SK-N-SH (cell line): ENCODE results near the gene LARGE1. TPM values are rescaled to one million over a fixed set of nuclear protein-coding genes. Genes with fewer than 3 reads are reported as not detected.

Experiments
- CTCF ChIA-PET: fragments of 300-600, 350-600 bp; formaldehyde crosslinking; extraction: SDS; loops from one replicate; lab custom pipeline; 2021; lab: Yijun Ruan, JAX
- POLR2A ChIA-PET: fragments of 350-600 bp; sonication (Branson Sonifier 250); formaldehyde crosslinking; extraction: SDS; loops from one replicate; lab custom pipeline; 2020; ENCODE audit warnings: antibody characterized with exemption, inconsistent platforms; lab: Yijun Ruan, JAX
- DNase-seq: peaks from one replicate; pipeline ENCODE4 v3.0.0; 2012
- H2AFZ ChIP-seq: fragments of 200-600 bp; sonication (generic); 2 replicates; pipeline ENCODE4 v1.8.1; 2016; ENCODE audit warnings: antibody characterized with exemption, mild to moderate bottlenecking, low read depth
- H3F3A ChIP-seq: fragments of 200-600 bp; sonication (generic); replicated peaks from 2 replicates; pipeline ENCODE3; 2016; ENCODE audit warnings: antibody characterized with exemption, mild to moderate bottlenecking; ENCODE audit not compliant: insufficient read depth
- H3K27ac ChIP-seq, 2 experiments: fragments of 200-500 bp in 1 of 2; fragments of 200-600 bp in 1 of 2; sonication (Bioruptor generic) in 1 of 2; sonication (generic), shearing (Covaris generic) in 1 of 2; 2 replicates each; pipeline versions ENCODE4 v1.5.1 to v1.6.1; 2014 to 2016; ENCODE audit warnings: low read depth in 2 of 2, inconsistent platforms in 1 of 2, low read length in 1 of 2, mild to moderate bottlenecking in 1 of 2, mixed read lengths in 1 of 2
- H3K27me3 ChIP-seq: fragments of 200-600 bp; sonication (generic), shearing (Covaris generic); 2 replicates; pipeline ENCODE4 v1.6.1; 2016; ENCODE audit warnings: mixed run types; ENCODE audit not compliant: insufficient read depth
- H3K36me3 ChIP-seq, 2 experiments: fragments of 200-500 bp in 1 of 2; fragments of 200-600 bp in 1 of 2; sonication (Bioruptor generic) in 1 of 2; sonication (generic) in 1 of 2; replicated peaks in 1 of 2; 2 replicates each; pipeline versions ENCODE3 to v1.5.1; 2014 to 2016; ENCODE audit warnings: low read length in 1 of 2, mild to moderate bottlenecking in 1 of 2; ENCODE audit not compliant: insufficient read depth in 2 of 2, control insufficient read depth in 1 of 2
- H3K4me1 ChIP-seq, 2 experiments: fragments of 200-500 bp in 1 of 2; fragments of 200-600 bp in 1 of 2; sonication (Bioruptor generic) in 1 of 2; sonication (generic), shearing (Covaris generic) in 1 of 2; 2 replicates each; pipeline versions ENCODE4 v1.5.1 to v1.6.1; 2014 to 2016; ENCODE audit warnings: low read depth in 1 of 2, low read length in 1 of 2, mixed run types in 1 of 2; ENCODE audit not compliant: insufficient read depth in 2 of 2, control insufficient read depth in 1 of 2
- H3K4me2 ChIP-seq: fragments of 200-600 bp; sonication (generic), shearing (Covaris generic); 2 replicates; pipeline ENCODE4 v1.6.1; 2017; ENCODE audit warnings: mixed run types
- H3K4me3 ChIP-seq, 2 experiments: fragments of 200-500 bp in 1 of 2; fragments of 200-600 bp in 1 of 2; sonication (Bioruptor generic) in 1 of 2; sonication (generic), shearing (Covaris generic) in 1 of 2; 2 replicates each; pipeline versions ENCODE4 v1.5.1 to v1.8.1; 2014 to 2016; ENCODE audit warnings: low read depth in 2 of 2, inconsistent platforms in 1 of 2, low read length in 1 of 2, mild to moderate bottlenecking in 1 of 2, mixed read lengths in 1 of 2, moderate library complexity in 1 of 2
- H3K79me2 ChIP-seq: fragments of 200-600 bp; sonication (generic); 2 replicates; pipeline ENCODE4 v1.8.1; 2017; ENCODE audit warnings: mild to moderate bottlenecking; ENCODE audit not compliant: insufficient read depth
- H3K9ac ChIP-seq: fragments of 200-600 bp; sonication (generic); 2 replicates; pipeline ENCODE4 v1.6.1; 2017; ENCODE audit warnings: mixed run types
- H3K9me2 ChIP-seq: fragments of 200-600 bp; sonication (generic); 2 replicates; pipeline ENCODE4 v1.6.1; 2017; ENCODE audit warnings: mixed run types
- H3K9me3 ChIP-seq: fragments of 200-600 bp; sonication (generic); 2 replicates; pipeline ENCODE4 v1.6.1; 2017; ENCODE audit warnings: mixed run types, mild to moderate bottlenecking, moderate library complexity
- H4K20me1 ChIP-seq: fragments of 200-600 bp; sonication (generic); 2 replicates; pipeline ENCODE4 v1.6.1; 2017; ENCODE audit warnings: mild to moderate bottlenecking, mixed run types; ENCODE audit not compliant: insufficient read depth
- CTCF ChIP-seq: fragments of 200-600 bp; sonication (generic); IDR thresholded peaks from 2 replicates; pipeline ENCODE4 v1.6.1; 2017; ENCODE audit warnings: antibody characterized with exemption, mild to moderate bottlenecking, moderate library complexity
- JUND ChIP-seq: IDR thresholded peaks from 2 replicates; pipeline ENCODE4 v1.4.0; 2012
- MEF2A ChIP-seq: IDR thresholded peaks from 2 replicates; pipeline ENCODE4 v1.4.0; 2012; ENCODE audit warnings: low read depth, borderline replicate concordance
- MXI1 ChIP-seq: IDR thresholded peaks from 2 replicates; pipeline ENCODE4 v1.6.1; 2012; ENCODE audit warnings: mild to moderate bottlenecking, low read depth, low read length, improper control_type of control experiment
- NFIC ChIP-seq: IDR thresholded peaks from 2 replicates; pipeline ENCODE4 v1.4.0; 2012; ENCODE audit warnings: borderline replicate concordance
- PBX3 ChIP-seq: IDR thresholded peaks from 2 replicates; pipeline ENCODE4; 2012
- POLR2AphosphoS5 ChIP-seq: IDR thresholded peaks from 2 replicates; pipeline ENCODE4 v1.6.1; 2012; ENCODE audit warnings: low read depth, low read length
- RAD21 ChIP-seq: IDR thresholded peaks from 2 replicates; pipeline ENCODE4 v1.6.1; 2012; ENCODE audit warnings: mild to moderate bottlenecking, low read length
- SIN3A ChIP-seq: IDR thresholded peaks from 2 replicates; pipeline ENCODE4 v1.6.1; 2012; ENCODE audit warnings: low read depth, mild to moderate bottlenecking, low read length, moderate library complexity, borderline replicate concordance
- SMC3 ChIP-seq: IDR thresholded peaks from 2 replicates; pipeline ENCODE4 v1.6.1; 2012; ENCODE audit warnings: low read depth, low read length, improper control_type of control experiment
- TAF1 ChIP-seq: IDR thresholded peaks from 2 replicates; pipeline ENCODE4 v1.6.1; 2012; ENCODE audit warnings: low read depth, mild to moderate bottlenecking, low read length, moderate library complexity, borderline replicate concordance
- whole genome bisulfite sequencing: methylation state at CpG from one replicate; pipeline ENCODE4 v1.1.6; 2017; ENCODE audit warnings: low lambda C conversion rate; 5-methylcytosine and 5-hydroxymethylcytosine counted together
- polyA plus RNA-seq, 3 experiments: library from polyadenylated mRNA; depleted of rRNA; stranded (reverse); fragments of >200 nt; gene quantifications; 2 replicates each; pipeline ENCODE4 v1.2.3, GENCODE V29; 2012

Gene LARGE1
- polyA plus RNA-seq, 1 of the 3 experiments (the other 2 are of a cell fraction) = 1.1 TPM

- H3K4me3 ChIP-seq = no peak overlapping the region
- no peaks in the 10 kb centered on the region for H3K27me3 ChIP-seq
- H2AFZ ChIP-seq = no peak overlapping the region
- no peaks in the 10 kb centered on the region for H4K20me1 ChIP-seq
- no peaks in the 10 kb centered on the region for H3K79me2 ChIP-seq
- no peak overlapping the region for H3K27ac ChIP-seq
- TF ChIP-seq POLR2AphosphoS5 (no peak), JUND (no peak), MXI1 (no peak), MEF2A (no peak), PBX3 (no peak), SIN3A (no peak), TAF1 (no peak)
- POLR2A ChIA-PET = no interaction called here
- CTCF ChIA-PET = interaction anchor here (0.6 to 4.5 kb wide), 52 partner anchors 8 to 1721 kb away, joined by 3 to 47 read pairs (median 4); no protein-coding TSS in a partner anchor
- 59% methylated on average over 11 of the region's 11 CpGs for WGBS
- H3K9me2 ChIP-seq = no peaks in the 10 kb centered on the region
- H3K36me3 ChIP-seq = no peaks in the 10 kb centered on the region
- no peak for DNase-seq
- no peak overlapping the region for H3K4me2 ChIP-seq
- H3K9ac ChIP-seq = no peak overlapping the region
- H3F3A ChIP-seq = no peaks in the 10 kb centered on the region
- no peaks in the 10 kb centered on the region for H3K9me3 ChIP-seq
- no peaks in the 10 kb centered on the region for H3K4me1 ChIP-seq
Observed at GRCh38 chr22:33302549-33302948, 617.7 kb downstream of the LARGE1 start.

- ChIA-PET CTCF (interaction anchor here (0.6 to 4.5 kb wide), 85 partner anchors 8 to 1849 kb away, joined by 3 to 47 read pairs (median 4); no protein-coding TSS in a partner anchor), POLR2A (no interaction called here)
- H3K9ac ChIP-seq = no peak overlapping the region
- H3K4me1 ChIP-seq = no peaks in the 10 kb centered on the region
- TF ChIP-seq CTCF (peak; percentile 71), NFIC (no peak), SMC3 (peak; percentile 81), RAD21 (peak; percentile 95)
- no peaks in the 10 kb centered on the region for H3K9me3 ChIP-seq
- WGBS = 23% methylated on average over 6 of the region's 10 CpGs
- no peaks in the 10 kb centered on the region for H3K27me3 ChIP-seq
- no peaks in the 10 kb centered on the region for H3K9me2 ChIP-seq
- H2AFZ ChIP-seq = no peak overlapping the region
- H3F3A ChIP-seq = no peaks in the 10 kb centered on the region
- H3K36me3 ChIP-seq = no peaks in the 10 kb centered on the region
- no peak overlapping the region for H3K27ac ChIP-seq
- H4K20me1 ChIP-seq = no peaks in the 10 kb centered on the region
- H3K4me2 ChIP-seq = no peak overlapping the region
- peak overlapping the region in 1 of 2 experiments; percentile 41; a peak in 1 of 4 replicates for H3K4me3 ChIP-seq
- DNase-seq = peak; percentile 81
- H3K79me2 ChIP-seq = no peaks in the 10 kb centered on the region
Observed at GRCh38 chr22:33302049-33302545, 618.2 kb downstream of the LARGE1 start.
